Loucy (cell line): ENCODE measurements around the gene CIDEB.

Source experiments
- CTCF ChIP-seq: fragments of 200-600 bp; sonication (generic); conservative IDR thresholded peaks from 2 replicates; pipeline ENCODE4 v1.5.1; 2014; ENCODE audit warnings: mild to moderate bottlenecking, antibody characterized with exemption, low read length
- EZH2phosphoT487 ChIP-seq: fragments of 200-600 bp; IDR thresholded peaks from 2 replicates; pipeline ENCODE4 v1.6.1; 2018; ENCODE audit warnings: antibody characterized with exemption, mild to moderate bottlenecking, moderate library complexity, borderline replicate concordance

DNA sequence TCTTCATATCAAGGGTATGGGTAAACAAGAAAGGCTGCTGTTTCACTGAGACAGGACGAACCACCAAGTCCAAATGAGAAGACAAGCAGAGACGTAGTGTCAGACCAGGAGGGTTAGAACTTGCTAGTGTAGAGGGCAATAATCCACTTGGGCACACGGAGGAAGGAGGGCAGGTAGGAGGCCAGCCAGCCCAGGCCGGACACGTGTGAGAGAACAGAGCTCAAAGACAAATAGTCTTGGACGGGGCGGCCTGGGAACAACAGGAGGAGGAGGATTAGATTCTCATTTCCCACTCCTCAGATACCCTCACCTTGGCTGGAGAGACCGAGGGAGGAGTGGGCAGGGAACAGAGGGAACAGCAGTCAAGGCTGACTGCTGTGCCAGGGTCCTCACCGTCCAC, 17.0 kb downstream of the CIDEB start:
- TF ChIP-seq CTCF (no peak), EZH2phosphoT487 (no peak)
